Neural progenitor cell (in vitro differentiated cells): ENCODE measurements around the gene NIPSNAP3A.

Source experiments
- EZH2phosphoT487 ChIP-seq: fragments of 200-600 bp; sonication (generic); IDR thresholded peaks from 2 replicates; pipeline ENCODE4 v1.6.1; 2017; ENCODE audit warnings: antibody characterized with exemption
- TF ChIP-seq, protein P1 (sequence below): fragments of 200-600 bp; sonication (generic); IDR thresholded peaks from 2 replicates; pipeline ENCODE4 v1.5.1; 2017; ENCODE audit warnings: antibody characterized with exemption, mild to moderate bottlenecking

DNA sequence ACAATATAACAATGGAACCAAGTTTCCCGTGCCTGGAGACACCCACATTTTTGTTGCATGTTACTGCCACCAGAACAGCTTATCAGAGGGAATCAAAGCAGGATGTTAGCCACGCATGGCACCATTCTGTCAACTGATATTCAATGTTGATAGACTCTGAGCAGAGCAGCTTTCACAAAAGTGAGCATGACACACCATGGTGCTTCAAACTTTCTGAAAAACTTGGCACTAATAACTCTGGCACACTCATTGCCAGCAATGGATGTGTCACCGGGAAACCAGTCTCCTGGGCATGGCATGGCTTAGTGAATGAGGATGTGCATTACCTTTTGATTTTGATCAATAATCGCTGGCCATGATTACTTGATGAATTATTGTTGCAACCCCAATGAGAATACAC, 36.1 kb downstream of the NIPSNAP3A start:
- TF ChIP-seq EZH2phosphoT487 = no peak
- TF ChIP-seq, protein P1, sequence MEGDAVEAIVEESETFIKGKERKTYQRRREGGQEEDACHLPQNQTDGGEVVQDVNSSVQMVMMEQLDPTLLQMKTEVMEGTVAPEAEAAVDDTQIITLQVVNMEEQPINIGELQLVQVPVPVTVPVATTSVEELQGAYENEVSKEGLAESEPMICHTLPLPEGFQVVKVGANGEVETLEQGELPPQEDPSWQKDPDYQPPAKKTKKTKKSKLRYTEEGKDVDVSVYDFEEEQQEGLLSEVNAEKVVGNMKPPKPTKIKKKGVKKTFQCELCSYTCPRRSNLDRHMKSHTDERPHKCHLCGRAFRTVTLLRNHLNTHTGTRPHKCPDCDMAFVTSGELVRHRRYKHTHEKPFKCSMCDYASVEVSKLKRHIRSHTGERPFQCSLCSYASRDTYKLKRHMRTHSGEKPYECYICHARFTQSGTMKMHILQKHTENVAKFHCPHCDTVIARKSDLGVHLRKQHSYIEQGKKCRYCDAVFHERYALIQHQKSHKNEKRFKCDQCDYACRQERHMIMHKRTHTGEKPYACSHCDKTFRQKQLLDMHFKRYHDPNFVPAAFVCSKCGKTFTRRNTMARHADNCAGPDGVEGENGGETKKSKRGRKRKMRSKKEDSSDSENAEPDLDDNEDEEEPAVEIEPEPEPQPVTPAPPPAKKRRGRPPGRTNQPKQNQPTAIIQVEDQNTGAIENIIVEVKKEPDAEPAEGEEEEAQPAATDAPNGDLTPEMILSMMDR = no peak
